ENCODE results near the gene RTN4R.

RTN4R gene

GRCh38 chr22:20214853-20215252, 53.3 kb downstream of the RTN4R start:
- intact Hi-C loops (cut with DNase I): loop anchor here (10.0 kb wide), 1 partner anchor 50 kb away; no protein-coding TSS in a partner anchor
- DNase-seq: no peak

- intact Hi-C loops (cut with DNase I): loop anchor here (10.0 kb wide), 1 partner anchor 49 kb away; no protein-coding TSS in a partner anchor
- DNase-seq: no peak
Measured at GRCh38 chr22:20213833-20214708, 54.0 kb downstream of the RTN4R start.

- intact Hi-C loops (cut with DNase I): loop anchor here (10.0 kb wide), 1 partner anchor 48 kb away; no protein-coding TSS in a partner anchor
Measured at GRCh38 chr22:20212754-20213699, 55.1 kb downstream of the RTN4R start.

GRCh38 chr22:20211997-20212753, 55.9 kb downstream of the RTN4R start:
- peak in 7 of 42 donors; percentile 18 to 46 (median 25) for DNase-seq
- intact Hi-C loops (cut with DNase I): loop anchor here (10.0 kb wide), 1 partner anchor 47 kb away; no protein-coding TSS in a partner anchor

More at GRCh38 chr22:20212754-20213699, 55.1 kb downstream of the RTN4R start:
- no peak for DNase-seq

DNA sequence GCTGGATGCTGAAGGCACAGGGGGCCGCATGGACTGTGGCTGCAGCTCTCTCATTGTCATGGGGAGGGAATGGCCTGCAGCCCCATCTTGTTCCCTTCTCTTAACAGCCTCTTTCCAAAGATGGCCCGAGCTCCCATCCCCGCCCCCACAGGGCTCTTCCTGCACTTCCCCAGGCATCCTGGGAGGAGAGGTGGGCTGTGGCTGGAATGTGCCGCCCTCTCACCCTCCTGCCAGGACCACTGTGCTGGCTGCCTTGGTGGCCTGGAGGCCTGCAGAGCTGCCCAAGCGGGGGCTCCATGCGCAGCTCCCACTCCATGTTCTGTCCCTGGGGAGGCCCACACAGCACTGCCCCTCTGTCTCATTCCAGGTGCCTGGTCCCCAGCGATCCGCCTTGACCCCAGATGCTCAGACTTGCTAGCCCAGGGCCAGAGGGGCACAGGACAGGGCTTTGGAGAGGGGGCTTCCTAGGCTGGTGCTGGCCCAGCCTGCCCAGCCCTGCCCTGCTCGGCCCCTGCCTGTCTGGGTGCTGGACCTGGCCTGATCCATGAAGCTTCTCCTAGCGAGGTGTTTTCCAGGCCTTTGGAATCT, 56.6 kb downstream of the RTN4R start:
- DNase-seq: no peak
- intact Hi-C loops (cut with DNase I): loop anchor here (10.0 kb wide), 1 partner anchor 47 kb away; no protein-coding TSS in a partner anchor

- no peak for DNase-seq
- intact Hi-C loops (cut with DNase I): loop anchor here (10.0 kb wide), 1 partner anchor 46 kb away; no protein-coding TSS in a partner anchor
Measured at GRCh38 chr22:20210473-20211059, 57.6 kb downstream of the RTN4R start.

DNA sequence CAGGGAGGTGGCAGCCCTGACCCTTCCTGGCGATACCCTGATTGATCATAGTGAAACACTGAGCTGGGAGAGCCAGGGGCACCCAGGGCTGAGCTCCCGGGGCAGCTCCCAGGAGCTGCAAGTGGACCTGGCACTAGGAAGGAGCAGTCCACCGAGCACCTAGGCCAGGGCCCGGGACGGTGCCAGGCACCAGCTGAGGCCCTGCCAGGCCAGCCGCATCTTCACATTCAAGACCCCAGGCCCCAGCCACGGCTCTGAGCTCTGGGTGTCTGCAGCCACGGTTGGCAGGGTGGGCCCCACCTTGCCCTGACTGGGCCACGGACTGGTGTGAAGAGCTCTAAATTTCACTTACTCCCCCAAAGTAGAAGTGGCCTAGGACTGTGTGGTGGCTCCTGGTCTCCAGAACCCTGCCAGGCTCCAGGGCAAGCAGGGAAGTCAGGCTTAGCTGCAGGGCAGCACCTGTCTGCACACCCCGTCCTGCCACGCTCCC, 58.3 kb downstream of the RTN4R start:
- intact Hi-C loops (cut with DNase I): loop anchor here (10.0 kb wide), 1 partner anchor 45 kb away; no protein-coding TSS in a partner anchor
- no peak for DNase-seq

- no peak for DNase-seq
- intact Hi-C loops (cut with DNase I): no loop called here
Measured at GRCh38 chr22:20208713-20209310, 59.3 kb downstream of the RTN4R start.

- DNase-seq: no peak
- intact Hi-C loops (cut with DNase I): no loop called here
Measured at GRCh38 chr22:20207277-20208025, 60.7 kb downstream of the RTN4R start.

- intact Hi-C loops (cut with DNase I): no loop called here
- no peak for DNase-seq
Measured at GRCh38 chr22:20206709-20207215, 61.4 kb downstream of the RTN4R start.

- intact Hi-C loops (cut with DNase I): no loop called here
- DNase-seq: peak in 2 of 42 donors; percentile 30 to 33
Measured at GRCh38 chr22:20205964-20206708, 62.0 kb downstream of the RTN4R start.

- intact Hi-C loops (cut with DNase I): no loop called here
- DNase-seq: no peak
Measured at GRCh38 chr22:20205464-20205963, 62.6 kb downstream of the RTN4R start.

- DNase-seq: no peak
- intact Hi-C loops (cut with DNase I): no loop called here
Measured at GRCh38 chr22:20204806-20205205, 63.3 kb downstream of the RTN4R start.

- intact Hi-C loops (cut with DNase I): no loop called here
Measured at GRCh38 chr22:20204311-20204710, 63.8 kb downstream of the RTN4R start.

DNA sequence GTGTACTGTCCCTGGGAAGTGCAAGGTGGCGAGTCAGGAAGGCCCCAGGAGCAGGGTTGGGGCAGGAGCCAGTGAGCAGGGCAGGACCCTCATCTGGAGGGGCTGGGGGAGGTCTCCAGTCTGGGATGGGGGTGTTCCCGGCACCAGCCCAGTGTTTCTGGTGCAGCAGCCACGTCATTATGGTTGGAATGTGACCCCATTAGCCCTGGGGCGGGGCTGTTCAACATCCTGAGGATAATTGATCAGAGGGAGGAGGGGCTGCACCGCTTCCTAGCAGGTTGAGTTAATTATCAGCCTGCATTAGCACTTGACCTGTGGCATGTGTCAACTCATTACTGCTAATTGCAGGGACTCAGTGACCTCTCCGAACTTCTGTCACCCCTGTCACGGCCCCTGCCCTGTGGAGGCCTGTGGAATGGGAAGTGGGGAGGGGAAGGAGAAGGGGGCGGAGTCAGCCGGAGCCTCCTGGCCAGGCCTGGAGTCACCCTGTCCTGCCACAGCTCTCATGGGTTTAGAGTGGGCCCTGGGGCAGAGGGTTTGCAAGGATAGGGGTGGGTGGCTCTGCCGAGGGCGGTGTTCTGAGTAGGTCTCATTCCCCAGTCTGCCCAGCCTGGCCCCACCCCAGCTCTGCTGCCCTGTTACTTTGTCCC, 64.4 kb downstream of the RTN4R start:
- no peak for DNase-seq
- intact Hi-C loops (cut with DNase I): no loop called here

More at GRCh38 chr22:20204311-20204710, 63.8 kb downstream of the RTN4R start:
- no peak for DNase-seq
